GM19455 (cell line): ENCODE measurements around the gene HIRA.

Experiments
- ATAC-seq: cut with Tn5 transposase; IDR thresholded peaks from one replicate; pipeline ENCODE4 v1.9.1; 2021; ENCODE audit not compliant: unreplicated experiment

HIRA gene

GRCh38 chr22:19358195-19358594 lies 73.3 kb downstream of the HIRA start:
- ATAC-seq, result no peak

GRCh38 chr22:19357270-19358105 lies 74.0 kb downstream of the HIRA start:
- ATAC-seq, result no peak

GRCh38 chr22:19356708-19357269 lies 74.7 kb downstream of the HIRA start:
- ATAC-seq, result no peak

GRCh38 chr22:19355413-19356157 lies 75.9 kb downstream of the HIRA start:
- ATAC-seq, result no peak

GRCh38 chr22:19354201-19354600 lies 77.3 kb downstream of the HIRA start:
- ATAC-seq, result no peak

GRCh38 chr22:19353363-19354131 lies 78.0 kb downstream of the HIRA start:
- no peak for ATAC-seq

GRCh38 chr22:19352766-19353165 lies 78.8 kb downstream of the HIRA start:
- no peak for ATAC-seq

- ATAC-seq, result no peak
Measured at GRCh38 chr22:19352217-19352616, 79.3 kb downstream of the HIRA start.

GRCh38 chr22:19351604-19352003 lies 79.9 kb downstream of the HIRA start:
- ATAC-seq, result no peak

GRCh38 chr22:19350947-19351346 lies 80.6 kb downstream of the HIRA start:
- ATAC-seq, result no peak

GRCh38 chr22:19350476-19350859 lies 81.1 kb downstream of the HIRA start:
- ATAC-seq, result no peak

- ATAC-seq, result no peak
Measured at GRCh38 chr22:19349778-19350475, 81.6 kb downstream of the HIRA start.

- ATAC-seq, result no peak
Measured at GRCh38 chr22:19346677-19347265, 84.8 kb downstream of the HIRA start.

GRCh38 chr22:19344420-19344819 lies 87.1 kb downstream of the HIRA start:
- ATAC-seq, result no peak

- no peak for ATAC-seq
Measured at GRCh38 chr22:19343470-19343869, 88.1 kb downstream of the HIRA start.

- ATAC-seq, result no peak
Measured at GRCh38 chr22:19341500-19341899, 90.0 kb downstream of the HIRA start.

- no peak for ATAC-seq
Measured at GRCh38 chr22:19337137-19337536, 94.4 kb downstream of the HIRA start.

- ATAC-seq, result no peak
Measured at GRCh38 chr22:19336133-19337075, 95.1 kb downstream of the HIRA start.

- no peak for ATAC-seq
Measured at GRCh38 chr22:19331975-19332374, 99.6 kb downstream of the HIRA start.
